HEK293 (cell line): ENCODE measurements around the gene TPCN2.

Experiments used
- CTCF ChIA-PET: fragments of 350-600 bp; formaldehyde crosslinking; extraction: SDS; loops from one replicate; lab custom pipeline; 2021; ENCODE audit warnings: antibody characterized with exemption; lab: Yijun Ruan, JAX
- POLR2A ChIA-PET: fragments of 300-600 bp; formaldehyde crosslinking; extraction: SDS; loops from one replicate; lab custom pipeline; 2020; ENCODE audit warnings: antibody characterized with exemption, inconsistent platforms; lab: Yijun Ruan, JAX
- H3K27ac ChIP-seq: fragments of 200-500 bp; sonication (Bioruptor generic); 2 replicates; pipeline ENCODE4 v1.5.1; 2014; ENCODE audit warnings: low read depth, low read length, control low read depth, inconsistent platforms; ENCODE audit errors: extremely low read depth
- H3K36me3 ChIP-seq, 2 experiments: fragments of 200-500 bp in 1 of 2; sonication (Bioruptor generic) in 1 of 2; 1 replicate in 1 of 2; 2 replicates in 1 of 2; pipeline ENCODE4 v1.5.1; 2014 to 2017; ENCODE audit warnings: inconsistent platforms in 2 of 2, low read length in 2 of 2; ENCODE audit not compliant: control insufficient read depth in 2 of 2, insufficient read depth in 1 of 2
- H3K4me1 ChIP-seq: fragments of 200-500 bp; sonication (Bioruptor generic); 2 replicates; pipeline ENCODE4 v1.5.1; 2014; ENCODE audit warnings: mild to moderate bottlenecking, low read length, inconsistent platforms; ENCODE audit not compliant: control insufficient read depth, insufficient read depth
- H3K4me3 ChIP-seq: 2 replicates; pipeline ENCODE4 v1.5.1; 2011; ENCODE audit warnings: low read depth, mild to moderate bottlenecking, control low read depth, low read length, moderate library complexity
- H3K9me3 ChIP-seq: fragments of 200-500 bp; sonication (Bioruptor generic); 2 replicates; pipeline ENCODE4 v1.5.1; 2014; ENCODE audit warnings: low read depth, low read length, inconsistent platforms; ENCODE audit not compliant: control insufficient read depth, insufficient read depth
- CTCF ChIP-seq: fragments of 450-650 bp; formaldehyde crosslinking; IDR thresholded peaks from 2 replicates; pipeline ENCODE4 v1.5.1; 2016; ENCODE audit warnings: missing biosample characterization, missing genetic modification characterization
- PRDM10 ChIP-seq: fragments of 450-650 bp; formaldehyde crosslinking; IDR thresholded peaks from 2 replicates; pipeline ENCODE4 v1.5.1; 2016; ENCODE audit warnings: missing biosample characterization, missing genetic modification characterization
- YY1 ChIP-seq: fragments of 450-650 bp; formaldehyde crosslinking; IDR thresholded peaks from 2 replicates; pipeline ENCODE4 v1.5.1; 2018; ENCODE audit warnings: missing biosample characterization, missing genetic modification characterization
- ZBTB1 ChIP-seq: fragments of 450-650 bp; formaldehyde crosslinking; IDR thresholded peaks from 2 replicates; pipeline ENCODE4 v1.5.1; 2016; ENCODE audit warnings: missing biosample characterization, missing genetic modification characterization
- ZBTB8A ChIP-seq: fragments of 450-650 bp; formaldehyde crosslinking; IDR thresholded peaks from 2 replicates; pipeline ENCODE4 v1.5.1; 2016; ENCODE audit warnings: missing biosample characterization, missing genetic modification characterization
- ZFP37 ChIP-seq: fragments of 450-650 bp; formaldehyde crosslinking; IDR thresholded peaks from 2 replicates; pipeline ENCODE4 v1.5.1; 2016; ENCODE audit warnings: missing biosample characterization, missing genetic modification characterization
- ZNF10 ChIP-seq: fragments of 450-650 bp; formaldehyde crosslinking; IDR thresholded peaks from 2 replicates; pipeline ENCODE4 v1.5.1; 2017; ENCODE audit warnings: missing biosample characterization, missing genetic modification characterization
- ZNF148 ChIP-seq: fragments of 450-650 bp; formaldehyde crosslinking; IDR thresholded peaks from 2 replicates; pipeline ENCODE4 v1.5.0; 2017; ENCODE audit warnings: missing biosample characterization, missing genetic modification characterization, borderline replicate concordance
- ZNF16 ChIP-seq: fragments of 450-650 bp; formaldehyde crosslinking; IDR thresholded peaks from 2 replicates; pipeline ENCODE4 v1.5.1; 2016; ENCODE audit warnings: low read depth, missing biosample characterization, missing genetic modification characterization
- ZNF174 ChIP-seq: fragments of 450-650 bp; formaldehyde crosslinking; IDR thresholded peaks from 2 replicates; pipeline ENCODE4 v1.5.0; 2017; ENCODE audit warnings: missing biosample characterization, mild to moderate bottlenecking, missing genetic modification characterization
- ZNF394 ChIP-seq: fragments of 450-650 bp; formaldehyde crosslinking; IDR thresholded peaks from 2 replicates; pipeline ENCODE4 v1.5.1; 2016; ENCODE audit warnings: missing biosample characterization, missing genetic modification characterization, mild to moderate bottlenecking, moderate library complexity, borderline replicate concordance
- ZNF404 ChIP-seq: fragments of 450-650 bp; formaldehyde crosslinking; IDR thresholded peaks from 2 replicates; pipeline ENCODE4 v1.5.1; 2017; ENCODE audit warnings: missing biosample characterization, missing genetic modification characterization
- ZNF626 ChIP-seq: fragments of 450-650 bp; sonication (Bioruptor Pico); formaldehyde crosslinking; IDR thresholded peaks from 2 replicates; pipeline ENCODE4 v1.5.1; 2018; ENCODE audit warnings: missing biosample characterization, missing genetic modification characterization, inconsistent platforms
- TF ChIP-seq, protein P1 (sequence below): fragments of 450-650 bp; formaldehyde crosslinking; IDR thresholded peaks from 2 replicates; pipeline ENCODE4 v1.5.1; 2016; ENCODE audit warnings: missing biosample characterization, missing genetic modification characterization
- TF ChIP-seq, protein P2 (sequence below): fragments of 450-650 bp; formaldehyde crosslinking; conservative IDR thresholded peaks from 2 replicates; pipeline ENCODE4 v1.5.1; 2016; ENCODE audit warnings: low read depth, missing biosample characterization, missing genetic modification characterization
- TF ChIP-seq, protein P3 (sequence below): fragments of 450-650 bp; formaldehyde crosslinking; IDR thresholded peaks from 2 replicates; pipeline ENCODE4 v1.5.1; 2016; ENCODE audit warnings: missing biosample characterization, missing genetic modification characterization

TPCN2 gene

GRCh38 chr11:69158301-69159149 lies 109.8 kb downstream of the TPCN2 start:
- Histone ChIP-seq H3K9me3 (no peaks in the 10 kb centered on the region), H3K27ac (no peak overlapping the region), H3K36me3 (no peaks in the 10 kb centered on the region), H3K4me1 (no peaks in the 10 kb centered on the region), H3K4me3 (no peak overlapping the region)
- POLR2A ChIA-PET: interaction anchor here (0.7 kb wide), 1 partner anchor 17 kb away, joined by 4 read pairs; no protein-coding TSS in a partner anchor
- CTCF ChIA-PET: interaction anchor here (2.2 kb wide), 1 partner anchor 27 kb away, joined by 9 read pairs; no protein-coding TSS in a partner anchor
- TF ChIP-seq YY1 (tag by site-specific recombination) (no peak), ZNF10 (tag by site-specific recombination) (no peak), ZNF16 (tag by site-specific recombination) (no peak), ZNF394 (tag by site-specific recombination) (no peak), ZNF404 (tag by site-specific recombination) (no peak), PRDM10 (tag by site-specific recombination) (no peak), ZFP37 (tag by site-specific recombination) (no peak), ZNF626 (tag by site-specific recombination) (no peak), ZBTB8A (no peak)
- TF ChIP-seq, protein P1, sequence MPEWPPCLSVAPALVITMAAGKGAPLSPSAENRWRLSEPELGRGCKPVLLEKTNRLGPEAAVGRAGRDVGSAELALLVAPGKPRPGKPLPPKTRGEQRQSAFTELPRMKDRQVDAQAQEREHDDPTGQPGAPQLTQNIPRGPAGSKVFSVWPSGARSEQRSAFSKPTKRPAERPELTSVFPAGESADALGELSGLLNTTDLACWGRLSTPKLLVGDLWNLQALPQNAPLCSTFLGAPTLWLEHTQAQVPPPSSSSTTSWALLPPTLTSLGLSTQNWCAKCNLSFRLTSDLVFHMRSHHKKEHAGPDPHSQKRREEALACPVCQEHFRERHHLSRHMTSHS: no peak
- TF ChIP-seq, protein P2, sequence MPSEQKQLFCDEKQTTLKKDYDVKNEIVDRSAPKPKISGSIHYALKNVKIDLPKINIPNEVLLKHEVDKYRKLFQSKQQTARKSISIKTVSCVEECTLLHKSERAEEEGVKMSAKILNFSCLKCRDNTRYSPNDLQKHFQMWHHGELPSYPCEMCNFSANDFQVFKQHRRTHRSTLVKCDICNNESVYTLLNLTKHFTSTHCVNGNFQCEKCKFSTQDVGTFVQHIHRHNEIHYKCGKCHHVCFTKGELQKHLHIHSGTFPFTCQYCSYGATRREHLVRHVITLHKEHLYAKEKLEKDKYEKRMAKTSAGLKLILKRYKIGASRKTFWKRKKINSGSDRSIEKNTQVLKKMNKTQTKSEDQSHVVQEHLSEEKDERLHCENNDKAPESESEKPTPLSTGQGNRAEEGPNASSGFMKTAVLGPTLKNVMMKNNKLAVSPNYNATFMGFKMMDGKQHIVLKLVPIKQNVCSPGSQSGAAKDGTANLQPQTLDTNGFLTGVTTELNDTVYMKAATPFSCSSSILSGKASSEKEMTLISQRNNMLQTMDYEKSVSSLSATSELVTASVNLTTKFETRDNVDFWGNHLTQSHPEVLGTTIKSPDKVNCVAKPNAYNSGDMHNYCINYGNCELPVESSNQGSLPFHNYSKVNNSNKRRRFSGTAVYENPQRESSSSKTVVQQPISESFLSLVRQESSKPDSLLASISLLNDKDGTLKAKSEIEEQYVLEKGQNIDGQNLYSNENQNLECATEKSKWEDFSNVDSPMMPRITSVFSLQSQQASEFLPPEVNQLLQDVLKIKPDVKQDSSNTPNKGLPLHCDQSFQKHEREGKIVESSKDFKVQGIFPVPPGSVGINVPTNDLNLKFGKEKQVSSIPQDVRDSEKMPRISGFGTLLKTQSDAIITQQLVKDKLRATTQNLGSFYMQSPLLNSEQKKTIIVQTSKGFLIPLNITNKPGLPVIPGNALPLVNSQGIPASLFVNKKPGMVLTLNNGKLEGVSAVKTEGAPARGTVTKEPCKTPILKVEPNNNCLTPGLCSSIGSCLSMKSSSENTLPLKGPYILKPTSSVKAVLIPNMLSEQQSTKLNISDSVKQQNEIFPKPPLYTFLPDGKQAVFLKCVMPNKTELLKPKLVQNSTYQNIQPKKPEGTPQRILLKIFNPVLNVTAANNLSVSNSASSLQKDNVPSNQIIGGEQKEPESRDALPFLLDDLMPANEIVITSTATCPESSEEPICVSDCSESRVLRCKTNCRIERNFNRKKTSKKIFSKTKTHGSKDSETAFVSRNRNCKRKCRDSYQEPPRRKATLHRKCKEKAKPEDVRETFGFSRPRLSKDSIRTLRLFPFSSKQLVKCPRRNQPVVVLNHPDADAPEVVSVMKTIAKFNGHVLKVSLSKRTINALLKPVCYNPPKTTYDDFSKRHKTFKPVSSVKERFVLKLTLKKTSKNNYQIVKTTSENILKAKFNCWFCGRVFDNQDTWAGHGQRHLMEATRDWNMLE (tag by site-specific recombination): no peak

GRCh38 chr11:69159150-69159852 lies 110.6 kb downstream of the TPCN2 start:
- H3K36me3 ChIP-seq: no peaks in the 10 kb centered on the region
- no peaks in the 10 kb centered on the region for H3K9me3 ChIP-seq
- ChIA-PET CTCF (no interaction called here), POLR2A (interaction anchor here (0.7 kb wide), 2 partner anchors 16 to 125 kb away, joined by 4 read pairs; no protein-coding TSS in a partner anchor)
- H3K4me1 ChIP-seq: no peaks in the 10 kb centered on the region
- H3K27ac ChIP-seq: no peak overlapping the region
- H3K4me3 ChIP-seq: no peak overlapping the region
- TF ChIP-seq CTCF (tag by site-specific recombination) (no peak), ZNF174 (tag by site-specific recombination) (no peak), ZBTB1 (tag by site-specific recombination) (no peak), ZNF148 (tag by site-specific recombination) (no peak)
- TF ChIP-seq, protein P3, sequence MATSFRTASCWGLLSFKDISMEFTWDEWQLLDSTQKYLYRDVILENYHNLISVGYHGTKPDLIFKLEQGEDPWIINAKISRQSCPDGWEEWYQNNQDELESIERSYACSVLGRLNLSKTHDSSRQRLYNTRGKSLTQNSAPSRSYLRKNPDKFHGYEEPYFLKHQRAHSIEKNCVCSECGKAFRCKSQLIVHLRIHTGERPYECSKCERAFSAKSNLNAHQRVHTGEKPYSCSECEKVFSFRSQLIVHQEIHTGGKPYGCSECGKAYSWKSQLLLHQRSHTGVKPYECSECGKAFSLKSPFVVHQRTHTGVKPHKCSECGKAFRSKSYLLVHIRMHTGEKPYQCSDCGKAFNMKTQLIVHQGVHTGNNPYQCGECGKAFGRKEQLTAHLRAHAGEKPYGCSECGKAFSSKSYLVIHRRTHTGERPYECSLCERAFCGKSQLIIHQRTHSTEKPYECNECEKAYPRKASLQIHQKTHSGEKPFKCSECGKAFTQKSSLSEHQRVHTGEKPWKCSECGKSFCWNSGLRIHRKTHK (tag by site-specific recombination): no peak
